Measurements from ENCODE around the gene VEGFB.

Gene VEGFB, protein sequence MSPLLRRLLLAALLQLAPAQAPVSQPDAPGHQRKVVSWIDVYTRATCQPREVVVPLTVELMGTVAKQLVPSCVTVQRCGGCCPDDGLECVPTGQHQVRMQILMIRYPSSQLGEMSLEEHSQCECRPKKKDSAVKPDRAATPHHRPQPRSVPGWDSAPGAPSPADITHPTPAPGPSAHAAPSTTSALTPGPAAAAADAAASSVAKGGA

DNA sequence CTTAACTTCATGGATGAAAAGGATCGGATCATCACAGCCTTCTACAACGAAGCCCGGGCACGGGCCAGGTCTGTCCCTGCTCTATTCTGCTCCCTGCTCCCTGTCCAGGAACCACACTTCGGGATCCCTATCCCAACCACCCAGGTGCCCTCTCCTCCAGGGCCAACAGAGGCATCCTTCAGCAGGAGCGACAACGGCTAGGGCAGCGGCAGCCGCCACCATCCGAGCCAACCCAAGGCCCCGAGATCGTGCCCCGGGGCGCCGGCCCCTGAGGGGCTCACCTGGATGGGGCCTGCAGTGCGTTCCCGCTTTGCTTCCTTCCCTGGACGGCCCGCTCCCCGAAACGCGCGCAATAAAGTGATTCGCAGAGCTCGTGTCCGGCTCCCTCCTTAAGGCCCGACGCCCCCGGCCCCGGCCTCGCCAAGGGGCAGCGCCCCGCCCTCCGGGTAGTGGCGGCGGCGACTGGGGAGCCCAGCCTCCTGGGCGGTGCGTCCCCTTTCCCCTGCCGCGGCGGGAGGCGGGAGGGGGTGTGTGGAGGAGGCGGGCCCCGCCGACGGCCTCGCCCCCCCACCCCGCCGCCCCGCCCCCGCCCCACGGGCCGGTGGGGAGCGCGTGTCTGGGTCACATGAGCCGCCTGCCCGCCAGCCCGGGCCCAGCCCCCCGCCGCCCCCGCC lies at the start of gene VEGFB:
TSS of gene VEGFB (plus strand) at position 672 of the 674 bp plus-strand sequence. CDS start 250 bp downstream, outside the sequence.
- peak; percentile 58 for DNase-seq

DNA sequence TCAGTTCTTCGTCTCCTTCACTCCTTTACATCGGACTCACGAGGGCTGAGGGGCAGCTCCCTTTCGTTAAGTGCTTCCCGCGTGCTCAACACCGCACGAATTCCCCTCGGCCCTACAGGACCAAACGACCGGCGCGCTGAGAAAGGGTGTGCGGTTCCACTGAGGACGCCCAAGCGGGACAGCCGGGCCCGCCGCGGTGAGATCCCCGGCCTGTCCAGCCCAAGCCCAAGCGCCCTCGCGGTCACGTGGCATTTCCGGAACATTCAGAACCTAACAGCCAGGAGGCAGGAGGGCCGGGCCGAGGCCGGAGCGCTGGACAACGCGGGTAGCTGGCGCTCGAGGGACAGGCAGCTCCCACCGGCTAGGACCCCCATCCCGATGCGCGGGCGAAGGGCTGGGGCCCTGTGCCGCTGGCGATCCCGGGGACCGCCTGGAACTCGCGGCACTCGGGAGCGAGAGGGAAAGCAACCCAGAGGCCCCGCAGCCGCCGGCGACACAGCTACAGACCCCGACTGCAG lies 49.1 kb upstream of the VEGFB start:
- peak; percentile 71 for DNase-seq

DNA sequence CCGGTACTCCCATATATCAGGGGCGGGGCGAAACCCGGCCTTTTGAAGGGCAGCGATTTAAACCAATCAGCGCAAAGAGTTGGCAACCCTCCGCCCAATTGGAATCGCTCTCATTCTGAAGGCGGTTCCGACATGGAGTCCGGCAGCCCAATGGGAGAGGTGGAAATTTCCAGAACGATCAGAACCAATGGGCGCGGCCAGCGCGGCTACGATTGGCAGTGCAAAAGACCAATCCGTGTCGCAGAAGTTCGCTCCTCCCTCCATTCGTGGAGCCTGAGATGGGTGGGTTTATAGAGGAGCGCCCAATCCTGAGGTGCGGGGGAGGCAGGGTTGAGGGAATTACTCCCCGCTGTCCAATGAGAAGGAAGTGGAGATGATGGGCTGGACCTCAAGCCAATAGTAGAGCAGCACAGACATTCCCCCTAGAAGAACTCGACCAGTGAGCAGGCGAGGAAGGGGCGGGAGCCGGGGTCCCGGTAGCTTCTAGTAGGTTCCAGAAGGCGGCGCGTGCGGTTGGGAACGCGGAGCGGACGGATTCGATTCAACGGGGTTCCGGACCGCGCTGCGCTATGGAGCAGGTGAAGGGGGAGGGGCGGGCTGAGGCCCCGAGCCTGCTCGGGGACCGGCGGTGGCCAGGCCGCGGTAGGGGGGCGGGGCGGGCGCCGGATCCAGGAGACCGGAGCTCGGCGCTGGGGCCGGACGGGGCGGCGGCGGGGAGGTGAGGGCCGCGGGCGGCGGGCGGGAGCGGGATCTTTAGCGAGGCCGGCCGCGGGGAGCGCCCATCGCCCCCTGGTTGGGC lies 48.5 kb upstream of the VEGFB start, which contains the start of gene STIP1:
TSS of gene STIP1 (plus strand) at position 479 of the 799 bp plus-strand sequence. CDS start at position 570, 91 bp downstream.
- peak; percentile 100 for DNase-seq

GRCh38 chr11:64186492-64187165 lies 47.8 kb upstream of the VEGFB start:
- DNase-seq = peak; percentile 34

GRCh38 chr11:64192434-64192833 lies 42.0 kb upstream of the VEGFB start:
- no peak for DNase-seq

GRCh38 chr11:64196626-64197025 lies 37.8 kb upstream of the VEGFB start:
- no peak for DNase-seq

- no peak for DNase-seq
These were observed 35.9 kb upstream of the VEGFB start for GRCh38 chr11:64198511-64198910.

DNA sequence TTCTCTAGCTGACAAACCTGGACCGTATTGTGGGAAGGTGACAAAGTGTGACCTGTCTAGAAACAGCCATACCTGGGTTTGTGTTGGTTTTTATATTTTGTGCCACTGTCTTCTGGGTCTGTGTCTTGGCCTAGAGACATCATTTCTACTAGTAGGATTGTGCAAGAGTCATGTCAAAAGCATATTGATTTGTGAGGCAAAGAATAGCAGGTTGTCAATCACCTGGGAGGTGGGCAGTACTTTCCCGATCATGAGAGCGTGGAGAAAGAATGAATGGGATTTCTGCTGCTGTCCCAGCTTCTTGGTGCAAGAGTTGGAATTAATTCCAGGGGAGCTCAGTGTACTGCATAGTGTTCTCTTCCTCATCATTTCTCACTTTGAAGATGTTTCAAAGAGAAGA lies 32.8 kb upstream of the VEGFB start:
- DNase-seq = no peak

DNA sequence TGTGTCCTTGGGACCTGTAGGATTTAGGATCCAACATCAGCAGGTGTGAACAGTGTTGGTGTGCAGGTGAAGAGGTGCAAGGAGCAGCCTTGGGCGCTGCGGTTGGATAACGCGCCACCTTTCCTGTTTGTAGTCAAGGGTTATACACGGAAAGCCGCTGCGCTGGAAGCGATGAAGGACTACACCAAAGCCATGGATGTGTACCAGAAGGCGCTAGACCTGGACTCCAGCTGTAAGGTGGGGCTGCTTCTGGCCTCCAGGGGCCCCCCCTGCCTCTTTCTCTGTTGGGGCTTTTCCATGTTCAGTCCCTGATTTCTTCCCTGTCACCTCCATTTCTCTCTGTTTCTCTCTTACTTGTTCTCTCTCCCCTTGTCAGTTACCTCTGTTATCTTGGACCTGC lies 31.4 kb upstream of the VEGFB start:
- no peak for DNase-seq

DNA sequence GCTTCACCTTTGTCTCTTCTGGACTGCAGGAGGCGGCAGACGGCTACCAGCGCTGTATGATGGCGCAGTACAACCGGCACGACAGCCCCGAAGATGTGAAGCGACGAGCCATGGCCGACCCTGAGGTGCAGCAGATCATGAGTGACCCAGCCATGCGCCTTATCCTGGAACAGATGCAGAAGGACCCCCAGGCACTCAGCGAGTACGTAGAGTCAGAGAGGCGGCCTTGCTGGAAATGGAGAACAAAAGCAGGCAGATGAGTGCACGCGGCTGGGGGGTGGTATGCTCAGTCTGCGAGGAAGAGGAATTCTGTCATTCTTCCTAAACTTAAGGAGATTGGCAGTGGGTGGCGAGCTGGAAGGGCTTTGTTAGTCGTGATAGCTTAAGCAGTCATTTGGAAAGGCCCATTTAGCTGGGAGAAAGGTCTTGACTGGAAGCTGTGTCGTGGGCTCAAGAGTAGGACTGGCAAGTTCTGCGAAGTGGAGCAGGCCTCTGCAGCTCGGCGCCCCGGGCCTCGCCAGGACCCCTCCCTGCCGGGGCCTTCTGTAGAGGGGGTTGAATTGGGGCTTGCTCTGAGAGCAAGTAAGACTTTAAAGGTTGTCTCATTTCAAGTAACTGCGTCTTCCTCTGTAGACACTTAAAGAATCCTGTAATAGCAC lies 30.8 kb upstream of the VEGFB start:
- no peak for DNase-seq

DNA sequence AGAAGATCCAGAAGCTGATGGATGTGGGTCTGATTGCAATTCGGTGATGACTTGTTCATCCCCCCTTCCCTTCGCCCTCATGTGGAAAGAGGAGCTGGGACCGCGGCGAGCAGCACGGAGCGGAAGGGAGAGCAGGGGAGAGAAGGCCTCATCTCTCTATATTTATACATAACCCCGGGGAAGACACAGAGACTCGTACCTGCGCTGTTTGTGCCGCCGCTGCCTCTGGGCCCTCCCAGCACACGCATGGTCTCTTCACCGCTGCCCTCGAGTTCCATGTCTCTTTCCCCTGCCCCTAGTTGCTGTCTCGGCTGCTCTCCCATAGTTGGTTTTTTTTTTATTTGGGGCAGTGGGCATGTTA lies 30.3 kb upstream of the VEGFB start:
- DNase-seq = no peak

DNA sequence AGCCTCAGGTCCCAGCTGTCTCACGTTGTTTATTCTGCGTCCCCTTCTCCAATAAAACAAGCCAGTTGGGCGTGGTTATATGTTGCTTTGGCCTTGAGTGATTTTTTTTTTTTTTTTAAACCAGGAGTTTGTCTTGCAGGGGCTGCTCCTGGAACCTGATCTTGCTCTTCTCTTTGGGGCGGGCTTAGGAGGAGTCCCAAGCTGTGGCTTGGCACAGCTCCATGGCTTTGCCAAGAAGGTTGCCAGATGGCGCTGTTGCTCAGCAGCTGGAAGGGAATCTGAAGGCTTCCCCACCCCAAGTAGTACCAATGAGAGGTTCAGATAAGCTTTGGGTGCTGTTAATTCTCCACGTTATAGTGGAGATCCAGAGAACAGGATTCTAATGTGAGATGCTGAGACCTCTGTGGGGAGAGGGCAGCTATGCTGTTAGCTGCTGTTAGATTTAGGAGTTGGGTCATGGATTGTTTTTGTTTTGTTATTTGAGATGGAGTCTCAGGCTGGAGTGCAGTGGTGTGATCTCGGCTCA lies 29.9 kb upstream of the VEGFB start:
- DNase-seq = peak; percentile 99

GRCh38 chr11:64206457-64207255 lies 27.7 kb upstream of the VEGFB start, which contains the start of gene FERMT3:
FERMT3 (plus strand) TSS chr11:64206721; CDS start chr11:64207365, 644 bp downstream.
- peak; percentile 88 for DNase-seq

GRCh38 chr11:64207256-64208085 lies 26.9 kb upstream of the VEGFB start:
- DNase-seq = peak; percentile 90

- DNase-seq = no peak
These were observed 26.1 kb upstream of the VEGFB start for GRCh38 chr11:64208086-64208795.

- DNase-seq = no peak
These were observed 25.4 kb upstream of the VEGFB start for GRCh38 chr11:64208796-64209562.

- DNase-seq = no peak
These were observed 24.9 kb upstream of the VEGFB start for GRCh38 chr11:64209563-64209843.

GRCh38 chr11:64210301-64211020 lies 23.9 kb upstream of the VEGFB start:
- DNase-seq = no peak

All from hematopoietic multipotent progenitor cell treated with erythropoietin and hydrocortisone succinate and interleukin-3 and kit ligand, for 8 days (in vitro differentiated cells).